ENCODE results near the gene THADA. TPM values are rescaled to one million over a fixed set of nuclear protein-coding genes. Genes with fewer than 3 reads are reported as not detected.

The THADA gene
- total RNA-seq, 4 donors from 2014 or later = 31.2 to 68.8 (median 54.9) TPM

GRCh38 chr2:43230351-43230885 lies 365.4 kb downstream of the THADA start:
- H3K4me1 ChIP-seq = peaks cover 0 to 7% of the 10 kb centered on the region in 2 donors
- no peak for DNase-seq
- no peaks in the 10 kb centered on the region for H3K36me3 ChIP-seq
- intact Hi-C loops (cut with DNase I; ENCODE audit: low total_unique reads) = no loop called here
- TF ChIP-seq POLR2A (IDR thresholded peaks at IDR 0.05) = no peak
- TF ChIP-seq CTCF (IDR thresholded peaks at IDR 0.05) = no peak
- H3K9me3 ChIP-seq = no peaks in the 10 kb centered on the region
- peak overlapping the region in 1 of 2 donors; percentile 98 for H3K27ac ChIP-seq
- no peak overlapping the region for H3K4me3 ChIP-seq
- H3K27me3 ChIP-seq = no peaks in the 10 kb centered on the region

GRCh38 chr2:43228756-43229659 lies 366.8 kb downstream of the THADA start:
- Histone ChIP-seq H3K4me1 (peaks cover 0 to 7% of the 10 kb centered on the region in 2 donors), H3K9me3 (no peaks in the 10 kb centered on the region), H3K4me3 (no peak overlapping the region), H3K27me3 (no peaks in the 10 kb centered on the region), H3K27ac (peak overlapping the region; percentile 98 to 99), H3K36me3 (no peaks in the 10 kb centered on the region)
- no peak for TF ChIP-seq POLR2A (IDR thresholded peaks at IDR 0.05)
- TF ChIP-seq CTCF (IDR thresholded peaks at IDR 0.05) = peak in 1 of 4 experiments; percentile 6
- no peak for DNase-seq
- intact Hi-C loops (cut with DNase I; ENCODE audit: low total_unique reads) = loop anchor here (5.0 to 10.0 kb wide), 3 partner anchors 256 to 402 kb away; no protein-coding TSS in a partner anchor

GRCh38 chr2:43228321-43228751 lies 367.5 kb downstream of the THADA start:
- no peak for DNase-seq
- no peaks in the 10 kb centered on the region for H3K9me3 ChIP-seq
- H3K4me1 ChIP-seq = peaks cover 0 to 7% of the 10 kb centered on the region in 2 donors
- no peaks in the 10 kb centered on the region for H3K36me3 ChIP-seq
- H3K4me3 ChIP-seq = no peak overlapping the region
- intact Hi-C loops (cut with DNase I; ENCODE audit: low total_unique reads) = loop anchor here (5.0 to 10.0 kb wide), 3 partner anchors 256 to 401 kb away; no protein-coding TSS in a partner anchor
- peak overlapping the region; percentile 98 to 99 for H3K27ac ChIP-seq
- H3K27me3 ChIP-seq = no peaks in the 10 kb centered on the region
- no peak for TF ChIP-seq CTCF (IDR thresholded peaks at IDR 0.05)
- TF ChIP-seq POLR2A (IDR thresholded peaks at IDR 0.05) = no peak

GRCh38 chr2:43227830-43228281 lies 368.0 kb downstream of the THADA start:
- H3K36me3 ChIP-seq = no peaks in the 10 kb centered on the region
- intact Hi-C loops (cut with DNase I; ENCODE audit: low total_unique reads) = loop anchor here (5.0 to 10.0 kb wide), 3 partner anchors 257 to 401 kb away; no protein-coding TSS in a partner anchor
- TF ChIP-seq POLR2A (IDR thresholded peaks at IDR 0.05) (peak in 1 of 2 donors; percentile 33), CTCF (IDR thresholded peaks at IDR 0.05) (peak in 2 of 4 experiments; percentile 36 to 58)

More at GRCh38 chr2:43227830-43228281, 368.0 kb downstream of the THADA start:
- Histone ChIP-seq H3K4me3 (peak overlapping the region; percentile 89 to 94), H3K9me3 (no peaks in the 10 kb centered on the region), H3K27me3 (no peaks in the 10 kb centered on the region), H3K27ac (peak overlapping the region; percentile 98 to 99), H3K4me1 (peaks cover 0 to 7% of the 10 kb centered on the region in 2 donors)
- no peak for DNase-seq
